ENCODE data around the gene ZNF536. TPM values are rescaled to one million over a fixed set of nuclear protein-coding genes. Genes with fewer than 3 reads are reported as not detected.
"Not testable (repeated sequence)": the region's sequence is repeated elsewhere in the genome, so short reads cannot be mapped to it uniquely, and the experiment has no call there.

Gene ZNF536
- total RNA-seq, 2 donors from 2014 or later = not detected

DNA sequence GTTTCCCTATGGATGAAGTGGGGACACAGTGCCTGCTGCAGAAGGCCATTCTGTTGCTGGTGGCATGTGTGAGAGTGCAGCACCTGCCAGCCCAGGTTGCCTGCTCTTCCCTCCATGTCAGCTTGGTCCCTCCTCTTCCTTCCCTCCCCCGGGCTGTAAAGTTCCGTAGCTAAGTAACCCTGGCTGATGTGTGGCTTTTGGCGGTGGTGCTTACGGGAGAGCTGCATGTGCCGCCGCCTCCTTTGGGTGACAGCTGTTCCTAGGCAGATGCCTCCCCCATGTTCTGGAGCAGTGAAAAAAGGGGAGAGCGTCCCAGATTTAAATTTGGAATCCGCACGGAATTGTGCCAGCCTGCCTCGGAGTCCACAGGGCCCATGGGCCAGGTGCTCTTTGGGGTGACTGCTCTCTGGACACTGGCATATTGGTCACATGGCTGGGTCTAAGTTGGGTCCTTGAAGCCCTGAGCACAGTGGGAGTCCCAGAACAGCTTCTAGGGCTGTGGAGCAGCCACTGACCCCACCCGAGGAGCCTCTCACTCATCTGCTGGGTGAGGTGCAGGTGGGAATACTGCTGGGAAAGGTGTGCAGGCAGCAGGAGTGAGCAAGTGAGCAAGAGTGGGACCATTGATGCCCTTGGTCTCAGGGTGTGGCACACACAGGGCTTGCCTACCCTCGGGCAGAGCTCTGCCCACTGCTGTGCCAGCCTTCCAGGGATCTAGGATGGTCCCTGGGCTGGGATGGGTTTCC is 33.1 kb upstream of the ZNF536 start:
- Mint-ChIP-seq H3K9me3 (no peaks in the 10 kb centered on the region), H3K27ac (no peak overlapping the region), H3K36me3 (no peaks in the 10 kb centered on the region)
- ATAC-seq (no peak), DNase-seq (ENCODE audit: low spot score in 2 of 2) (no peak)

DNA sequence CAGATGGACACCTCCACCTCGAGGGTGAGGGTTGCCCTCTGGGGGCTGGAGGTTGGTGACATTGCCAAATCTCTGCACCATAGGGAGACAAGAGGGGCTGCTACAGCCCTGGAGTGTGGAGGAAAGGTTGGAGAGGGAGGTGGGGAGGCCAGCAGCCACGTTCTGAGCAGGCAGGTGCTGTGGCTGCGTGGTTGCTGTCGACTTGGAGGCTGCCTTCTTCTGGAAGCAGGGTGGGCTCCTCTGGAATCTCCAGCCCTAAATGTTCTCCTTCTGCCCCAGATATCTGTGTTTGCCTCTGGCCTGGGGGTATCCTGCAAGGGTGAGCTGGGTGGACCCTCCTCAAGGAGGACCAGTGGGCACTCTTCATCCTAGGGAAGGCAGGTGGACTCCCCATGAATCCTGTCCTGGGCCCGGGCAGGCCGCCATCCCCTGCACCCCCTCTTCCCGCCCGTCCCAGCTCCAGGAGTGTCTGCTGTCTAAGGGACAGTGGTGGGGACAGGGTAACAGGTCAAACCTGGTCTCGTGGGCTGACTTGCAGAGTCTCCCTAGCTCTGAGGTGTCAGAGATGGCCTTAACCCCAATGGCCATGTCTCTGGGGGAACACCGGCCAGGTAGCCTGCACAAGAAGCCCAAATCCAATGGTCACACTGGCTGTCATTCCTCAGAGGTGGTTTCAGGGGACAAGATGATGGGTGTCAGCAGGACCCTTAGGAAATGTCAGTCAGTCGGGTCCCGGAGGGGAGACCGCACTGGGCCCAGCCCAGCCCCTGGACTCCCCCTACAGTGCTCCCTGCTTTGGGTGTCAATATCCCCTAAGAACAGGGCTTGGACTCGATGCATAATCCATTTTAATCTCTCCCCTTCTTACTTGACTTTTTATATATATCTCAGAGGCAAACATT is 32.3 kb upstream of the ZNF536 start:
- Mint-ChIP-seq H3K27ac (no peak overlapping the region), H3K9me3 (no peaks in the 10 kb centered on the region), H3K36me3 (no peaks in the 10 kb centered on the region)
- DNase-seq (ENCODE audit: low spot score in 2 of 2) = no peak
- no peak for ATAC-seq

DNA sequence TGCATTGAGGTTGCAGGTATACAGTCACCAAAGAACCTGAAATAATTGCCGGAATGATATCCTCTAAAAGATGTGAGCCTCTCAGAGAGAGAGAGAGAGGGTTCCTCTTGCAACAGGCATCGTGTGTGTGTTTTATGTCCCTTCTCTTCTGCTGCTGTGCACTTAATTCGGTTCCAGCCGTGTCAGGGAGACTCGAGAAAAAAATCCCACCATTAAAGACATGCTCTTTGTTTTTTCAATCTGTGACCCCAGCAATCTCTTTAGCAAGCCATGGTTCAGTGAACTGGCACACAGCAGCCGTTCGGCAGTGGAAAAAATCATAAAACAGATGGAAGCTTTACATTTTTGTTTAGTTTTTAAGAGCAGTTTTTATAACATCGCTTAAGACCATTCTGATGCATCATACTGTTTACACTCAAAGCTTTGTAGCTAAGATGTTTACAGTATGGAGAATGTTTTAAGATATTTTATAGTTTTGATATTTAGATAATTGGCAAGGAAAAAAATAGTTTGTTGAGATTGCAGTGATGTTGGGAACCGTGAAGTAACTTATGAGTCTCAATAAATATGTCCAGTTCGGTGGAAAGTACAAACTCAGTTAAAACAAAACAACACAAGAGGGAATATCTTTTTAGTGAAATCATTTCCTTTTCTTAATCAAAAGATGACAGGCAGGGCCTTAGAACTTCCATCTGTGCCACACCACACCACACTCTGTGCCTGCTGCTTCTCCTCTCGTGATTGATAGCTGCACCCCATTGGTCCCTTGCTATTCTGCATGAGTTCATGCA is 31.2 kb upstream of the ZNF536 start:
- Mint-ChIP-seq H3K9me3 (no peaks in the 10 kb centered on the region), H3K27ac (no peak overlapping the region), H3K36me3 (no peaks in the 10 kb centered on the region)
- no peak for ATAC-seq
- DNase-seq (ENCODE audit: low spot score in 2 of 2) = no peak

DNA sequence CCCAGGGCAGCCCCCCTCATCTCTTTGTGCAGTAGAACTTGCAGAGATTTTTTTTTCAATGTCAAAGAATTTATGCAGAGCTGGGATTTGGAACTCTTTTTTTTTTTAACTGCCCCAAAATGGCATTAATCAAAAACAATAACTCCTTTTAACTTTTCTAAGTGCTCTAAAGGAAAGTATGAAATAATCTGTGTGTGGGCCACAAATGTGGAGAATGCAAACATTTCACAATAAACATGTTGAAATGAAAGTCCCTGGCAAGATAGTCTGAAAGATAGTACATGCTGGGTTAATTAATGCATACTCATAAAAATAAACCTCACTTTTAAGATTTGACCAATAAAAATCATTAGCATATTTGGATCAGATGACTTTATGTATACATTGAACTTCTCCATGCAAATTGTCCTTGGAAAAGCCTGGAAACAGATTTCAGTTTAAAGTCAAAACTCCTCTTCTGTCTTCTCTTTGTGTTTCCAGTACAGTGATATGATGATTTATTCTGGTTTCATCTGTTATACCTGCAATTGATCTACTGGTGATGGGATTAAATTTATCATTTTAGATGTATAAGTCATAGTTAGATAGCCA is 30.5 kb upstream of the ZNF536 start:
- H3K27ac Mint-ChIP-seq = no peak overlapping the region
- ATAC-seq (no peak), DNase-seq (ENCODE audit: low spot score in 2 of 2) (no peak)
- no peaks in the 10 kb centered on the region for H3K36me3 Mint-ChIP-seq
- peaks cover 0 to 3% of the 10 kb centered on the region in 2 donors for H3K9me3 Mint-ChIP-seq

DNA sequence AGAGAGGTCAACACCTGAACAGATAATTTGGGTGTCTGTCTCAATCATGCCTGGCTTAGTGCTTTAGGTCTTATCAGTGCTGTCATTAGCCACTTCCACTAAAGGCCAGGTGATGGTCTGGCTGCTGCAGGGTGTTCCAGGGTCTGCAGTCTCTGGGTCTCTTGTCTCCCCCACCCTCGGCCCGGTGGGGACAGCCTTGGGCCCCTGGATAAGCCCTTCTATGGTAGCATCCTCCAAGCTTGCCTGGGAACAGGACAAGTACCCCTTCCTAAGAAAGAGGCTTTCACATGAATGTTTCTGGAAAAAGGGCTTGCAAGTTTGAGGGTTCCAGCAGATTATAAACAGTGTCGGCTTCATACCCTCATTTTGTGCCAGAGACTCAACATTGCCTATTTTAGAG is 29.3 kb upstream of the ZNF536 start:
- H3K9me3 Mint-ChIP-seq = peaks cover 0 to 3% of the 10 kb centered on the region in 2 donors
- no peak overlapping the region for H3K27ac Mint-ChIP-seq
- ATAC-seq (no peak), DNase-seq (ENCODE audit: low spot score in 2 of 2) (no peak)
- H3K36me3 Mint-ChIP-seq = no peaks in the 10 kb centered on the region

DNA sequence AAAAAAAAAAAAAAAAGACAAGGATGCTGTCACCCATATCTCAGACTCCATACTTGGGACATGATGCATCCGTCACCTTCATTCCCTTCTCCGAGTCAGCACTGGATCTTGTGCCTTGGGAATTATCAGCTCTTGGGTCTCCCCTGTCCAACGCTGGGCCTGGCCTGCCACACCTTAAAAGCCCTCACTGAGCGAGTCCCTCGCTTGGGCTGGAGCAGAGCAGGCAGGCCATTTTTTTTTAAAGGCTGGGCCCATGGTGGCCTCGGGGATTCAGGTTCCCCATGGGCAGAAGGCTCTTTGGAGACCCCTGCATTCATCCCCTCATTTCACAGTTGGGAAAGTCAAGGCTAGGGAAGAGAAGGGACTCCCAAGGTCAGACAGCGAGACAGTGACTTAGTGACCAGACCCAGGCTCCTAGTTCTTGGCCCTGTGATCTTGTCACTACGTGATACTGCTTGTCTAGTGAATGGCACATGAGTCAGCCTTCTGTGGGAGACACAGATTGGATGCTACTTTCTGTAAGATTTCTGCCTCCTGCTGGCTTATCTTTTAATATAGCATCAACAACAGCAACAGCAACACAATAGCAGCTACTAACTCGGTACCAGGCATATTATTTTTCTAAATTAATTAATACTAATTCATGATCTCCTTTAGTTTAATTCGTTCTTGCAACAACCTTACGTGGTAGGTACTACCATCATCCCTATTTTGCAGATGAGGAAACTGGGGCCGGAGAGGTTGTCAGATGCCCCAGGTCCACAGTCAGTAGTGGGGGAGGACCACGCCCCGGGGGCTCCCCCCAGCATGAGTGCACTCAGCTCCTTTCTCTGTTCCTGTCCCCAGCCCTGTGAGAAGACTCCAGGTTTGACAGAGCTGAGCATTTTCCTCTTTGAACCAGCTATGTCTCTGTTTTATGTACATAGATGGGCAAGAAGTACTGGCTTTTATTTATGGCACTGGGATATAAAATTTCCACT is 27.4 kb upstream of the ZNF536 start:
- H3K27ac Mint-ChIP-seq = no peak overlapping the region
- H3K9me3 Mint-ChIP-seq = peaks cover 0 to 3% of the 10 kb centered on the region in 2 donors

DNA sequence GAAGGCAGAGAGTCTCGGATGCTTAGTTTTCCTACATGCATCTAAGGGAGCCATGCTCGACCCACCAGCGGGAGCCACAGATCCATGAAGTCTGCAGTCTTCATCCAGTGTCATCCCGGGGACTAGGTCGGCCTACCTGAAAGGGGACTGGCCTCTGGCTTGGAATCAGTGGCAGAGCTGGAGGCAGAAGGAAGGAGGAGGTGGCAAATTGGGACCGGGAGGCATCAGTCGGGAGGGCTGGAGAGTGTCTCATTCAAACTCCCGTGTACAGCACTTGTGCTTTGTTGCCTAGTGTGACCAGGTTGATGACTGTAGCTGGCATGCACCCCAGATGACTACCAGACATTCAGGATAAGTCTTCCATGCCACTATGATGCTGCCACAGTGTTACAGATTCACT is 26.5 kb upstream of the ZNF536 start:
- no peak for ATAC-seq
- H3K36me3 Mint-ChIP-seq = no peaks in the 10 kb centered on the region
- DNase-seq (ENCODE audit: low spot score in 2 of 2) = no peak
- peaks cover 0 to 3% of the 10 kb centered on the region in 2 donors for H3K9me3 Mint-ChIP-seq
- H3K27ac Mint-ChIP-seq = no peak overlapping the region

More for the DNA sequence above, 27.4 kb upstream of the ZNF536 start:
- H3K36me3 Mint-ChIP-seq = no peaks in the 10 kb centered on the region
- ATAC-seq = no peak
- DNase-seq (ENCODE audit: low spot score in 2 of 2) = no peak

DNA sequence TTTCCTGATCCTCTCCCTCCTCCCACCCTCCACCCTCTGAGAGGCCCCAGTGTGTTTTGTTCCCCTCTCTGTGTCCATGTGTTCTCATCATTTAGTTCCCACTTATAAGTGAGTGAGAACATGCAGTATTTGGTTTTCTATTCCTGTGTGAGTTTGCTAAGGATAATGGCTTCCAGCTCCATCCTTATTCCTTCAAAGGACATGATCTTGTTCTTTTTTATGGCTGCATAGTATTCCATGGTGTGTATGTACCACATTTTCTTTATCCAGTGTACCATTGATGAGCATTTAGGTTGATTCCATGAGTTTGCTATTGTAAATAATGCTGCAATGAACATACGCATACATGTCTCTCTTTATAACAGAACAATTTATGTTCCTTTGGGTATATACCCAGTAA is 25.7 kb upstream of the ZNF536 start:
- H3K27ac Mint-ChIP-seq; H3K36me3 Mint-ChIP-seq; H3K9me3 Mint-ChIP-seq; DNase-seq (ENCODE audit: low spot score in 2 of 2); ATAC-seq: not testable (repeated sequence)

DNA sequence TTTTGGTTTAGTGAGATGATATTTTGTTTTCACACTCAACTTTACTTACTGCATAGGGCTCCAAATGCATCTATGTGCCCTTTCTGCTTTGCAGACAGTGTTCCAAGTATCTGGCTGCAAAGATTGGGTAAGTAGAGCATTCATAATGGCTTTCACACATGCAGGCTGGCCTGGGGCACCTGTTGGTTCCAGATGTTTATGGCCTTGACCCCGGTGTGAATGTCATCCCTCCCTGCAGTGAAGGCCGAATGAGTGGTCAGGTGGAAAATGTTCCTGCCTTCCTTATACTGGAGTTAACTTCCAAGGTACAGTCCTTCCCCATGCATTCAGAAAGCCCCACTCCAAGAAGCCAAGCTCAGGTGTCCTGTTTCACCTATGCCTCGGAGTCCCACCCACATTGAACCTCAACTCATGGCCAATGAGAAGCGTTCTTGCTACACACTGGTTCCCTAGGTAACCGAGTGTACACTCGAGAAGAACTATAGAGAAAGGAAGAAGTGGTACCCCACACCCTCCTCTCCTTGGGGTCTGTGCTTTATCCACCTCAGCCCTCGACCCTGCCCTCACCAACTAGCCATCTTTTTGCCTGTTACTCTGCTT is 23.0 kb upstream of the ZNF536 start:
- peaks cover 0 to 3% of the 10 kb centered on the region in 2 donors for H3K9me3 Mint-ChIP-seq
- ATAC-seq (no peak), DNase-seq (ENCODE audit: low spot score in 2 of 2) (no peak)
- no peak overlapping the region for H3K27ac Mint-ChIP-seq
- H3K36me3 Mint-ChIP-seq = no peaks in the 10 kb centered on the region

DNA sequence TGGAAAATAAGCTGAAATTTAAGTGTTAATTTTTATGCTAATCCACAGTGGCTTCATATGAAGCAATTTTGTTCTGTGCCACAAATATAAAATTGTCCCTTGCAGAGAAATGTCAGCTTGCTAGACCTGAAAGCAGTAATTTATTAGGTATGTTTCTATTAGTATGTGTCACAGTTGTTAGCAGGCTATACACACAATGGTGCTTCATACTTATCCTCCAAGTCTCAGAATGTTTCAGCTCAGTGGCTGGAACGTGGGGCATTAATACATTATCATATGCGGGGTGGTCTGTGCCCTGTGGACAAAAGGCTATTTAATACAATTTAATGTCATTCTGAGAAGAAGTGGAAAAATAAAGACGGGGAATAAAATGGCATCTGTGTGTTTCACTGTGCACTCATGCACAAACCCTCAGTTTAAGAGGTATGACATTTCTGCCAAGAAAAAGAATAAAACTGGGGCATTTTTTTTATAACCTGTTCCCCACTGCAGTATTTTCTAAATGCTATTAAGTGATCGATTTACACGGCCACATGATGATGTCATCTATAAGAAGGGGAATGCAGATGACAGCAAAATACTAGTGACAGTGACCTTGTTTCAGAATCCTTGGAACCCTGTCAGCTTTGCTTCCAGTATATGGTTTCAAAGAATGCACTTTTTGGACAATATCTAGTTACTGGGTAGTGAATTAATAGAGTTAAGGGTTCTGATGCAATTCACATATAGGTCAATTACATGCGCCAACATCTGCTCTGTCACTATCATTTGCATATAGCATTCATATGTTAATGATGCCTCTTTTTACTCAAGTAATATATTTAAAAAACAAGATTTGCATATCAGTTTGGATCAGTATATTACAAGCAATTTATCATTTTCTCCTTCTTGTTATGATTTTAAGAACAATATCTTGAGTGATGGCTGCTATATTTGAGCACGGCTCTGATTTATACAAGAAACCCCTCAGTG is 21.2 kb upstream of the ZNF536 start:
- H3K9me3 Mint-ChIP-seq = peaks cover 0 to 3% of the 10 kb centered on the region in 2 donors
- ATAC-seq = no peak
- DNase-seq (ENCODE audit: low spot score in 2 of 2) = no peak
- no peak overlapping the region for H3K27ac Mint-ChIP-seq
- H3K36me3 Mint-ChIP-seq = no peaks in the 10 kb centered on the region

DNA sequence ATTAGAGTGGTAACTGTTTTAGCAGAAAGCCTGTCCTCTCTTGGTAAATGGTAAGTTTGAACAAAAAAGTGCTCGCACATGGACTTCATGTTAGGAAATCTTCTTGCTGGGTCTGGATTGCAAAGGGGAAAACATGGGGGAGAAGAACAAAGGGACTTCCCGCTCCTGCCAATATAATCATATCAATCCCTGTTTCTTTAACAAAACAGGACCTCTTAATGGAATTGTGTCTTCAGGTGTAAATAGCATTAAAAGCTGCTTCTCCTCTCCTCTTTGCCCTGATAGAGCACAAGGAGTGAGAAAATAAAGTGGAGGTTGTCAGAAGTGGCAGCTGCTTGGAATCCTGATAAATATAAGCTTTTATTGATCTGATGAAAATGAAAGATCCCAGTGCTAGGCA is 20.4 kb upstream of the ZNF536 start:
- H3K36me3 Mint-ChIP-seq = no peaks in the 10 kb centered on the region
- DNase-seq (ENCODE audit: low spot score in 2 of 2) (no peak), ATAC-seq (no peak)
- no peaks in the 10 kb centered on the region for H3K9me3 Mint-ChIP-seq
- H3K27ac Mint-ChIP-seq = no peak overlapping the region

DNA sequence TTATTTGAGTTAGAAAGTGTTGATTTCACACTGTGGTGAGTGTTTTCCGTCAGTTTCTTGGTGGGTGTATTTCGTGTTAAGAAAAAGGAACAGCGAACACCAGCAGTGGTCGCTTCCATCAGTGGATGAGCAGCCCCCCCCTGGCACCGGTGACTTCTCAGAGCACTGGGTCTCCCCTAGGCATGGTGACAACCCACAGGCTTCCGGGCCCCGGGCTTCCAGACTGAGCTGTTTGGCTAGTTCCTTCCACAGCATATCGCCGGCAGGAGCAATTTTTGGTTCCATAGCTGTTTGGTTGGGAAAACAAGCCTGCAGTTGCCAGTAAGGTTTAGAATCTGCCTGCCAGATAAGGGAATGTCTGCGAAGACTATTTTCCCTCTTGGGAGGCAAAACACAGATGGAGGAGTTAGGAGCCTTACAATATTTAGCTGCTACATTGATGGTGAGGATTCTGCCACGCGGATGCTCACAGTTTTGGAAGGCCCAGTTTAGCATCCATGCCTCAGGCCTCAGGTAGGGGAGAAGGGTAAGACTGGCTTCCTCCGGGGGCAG is 18.7 kb upstream of the ZNF536 start:
- Mint-ChIP-seq H3K9me3 (no peaks in the 10 kb centered on the region), H3K36me3 (no peaks in the 10 kb centered on the region)
- ATAC-seq = no peak

DNA sequence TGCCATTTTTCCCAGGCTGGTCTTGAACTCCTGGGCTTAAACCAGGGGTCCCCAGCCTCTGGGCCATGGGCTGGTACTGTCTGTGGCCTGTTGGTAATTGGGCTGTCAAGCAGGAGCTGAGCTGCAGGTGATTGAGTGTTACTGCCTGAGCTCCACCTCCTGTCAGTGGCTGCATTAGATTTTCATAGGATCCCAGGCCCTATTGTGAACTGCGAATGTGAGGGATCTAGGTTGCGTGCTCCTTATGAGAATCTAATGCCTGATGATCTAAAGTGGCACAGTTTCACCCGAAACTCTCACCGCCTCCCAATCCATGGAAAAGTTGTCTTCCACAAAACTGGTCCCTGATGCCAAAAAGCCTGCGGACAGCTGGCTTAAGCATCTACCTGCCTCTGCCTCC is 16.6 kb upstream of the ZNF536 start:
- no peaks in the 10 kb centered on the region for H3K36me3 Mint-ChIP-seq
- no peak overlapping the region for H3K27ac Mint-ChIP-seq
- no peaks in the 10 kb centered on the region for H3K9me3 Mint-ChIP-seq
- no peak for ATAC-seq
- no peak for DNase-seq (ENCODE audit: low spot score in 2 of 2)

More for the DNA sequence above, 18.7 kb upstream of the ZNF536 start:
- DNase-seq (ENCODE audit: low spot score in 2 of 2) = no peak
- H3K27ac Mint-ChIP-seq = no peak overlapping the region

DNA sequence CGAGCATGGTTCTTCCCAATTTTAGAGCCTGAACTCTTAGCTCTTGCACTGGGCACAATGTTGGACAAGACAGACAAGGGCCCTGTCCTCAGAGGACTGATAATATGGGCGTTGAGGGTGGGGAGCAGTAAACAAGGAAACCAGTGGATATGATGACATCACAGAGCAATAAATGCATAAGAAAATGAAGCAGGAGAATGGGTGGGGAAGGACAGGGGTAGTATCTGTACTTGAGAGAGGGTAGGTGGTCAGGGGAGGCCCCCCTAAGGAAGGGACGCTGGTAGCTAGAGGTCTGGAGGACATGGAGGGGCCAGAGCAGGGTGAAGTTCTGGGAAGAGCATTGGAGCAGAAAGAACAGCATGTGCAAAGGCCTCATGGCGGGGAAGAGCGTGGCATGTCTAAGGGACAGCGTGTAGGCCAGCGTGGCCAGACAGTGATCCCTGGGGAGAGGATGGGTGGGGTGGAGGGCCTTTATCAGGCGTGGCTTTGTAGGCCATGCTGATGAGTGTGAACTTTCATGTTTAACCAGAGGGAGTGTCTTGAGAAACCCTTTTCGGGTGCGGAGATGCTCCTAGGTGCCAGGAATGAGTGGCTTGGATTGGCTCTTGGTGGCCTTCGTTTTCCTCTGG is 15.1 kb upstream of the ZNF536 start:
- Mint-ChIP-seq H3K9me3 (no peaks in the 10 kb centered on the region), H3K36me3 (no peaks in the 10 kb centered on the region), H3K27ac (no peak overlapping the region)
- ATAC-seq (no peak), DNase-seq (ENCODE audit: low spot score in 2 of 2) (no peak)
